DMS 273 (cell line): Measurements from ENCODE around the gene ARHGAP40.

Experiments used
- DNase-seq: peaks from one replicate; lab custom pipeline; 2025; ENCODE audit not compliant: unreplicated experiment; lab: John Stamatoyannopoulos, UW

ARHGAP40 gene

GRCh38 chr20:38649275-38649891 is 47.8 kb downstream of the ARHGAP40 start:
- peak; percentile 60 for DNase-seq

GRCh38 chr20:38650010-38650409 is 48.4 kb downstream of the ARHGAP40 start:
- DNase-seq: no peak

GRCh38 chr20:38651154-38651553 is 49.5 kb downstream of the ARHGAP40 start:
- no peak for DNase-seq

GRCh38 chr20:38651562-38651961 is 50.0 kb downstream of the ARHGAP40 start:
- no peak for DNase-seq

- no peak for DNase-seq
Measured at GRCh38 chr20:38652995-38653394, 51.4 kb downstream of the ARHGAP40 start.

- DNase-seq: no peak
Measured at GRCh38 chr20:38657390-38657789, 55.8 kb downstream of the ARHGAP40 start.

- peak; percentile 35 for DNase-seq
Measured at GRCh38 chr20:38658879-38659596, 57.4 kb downstream of the ARHGAP40 start.

GRCh38 chr20:38659597-38659880 is 57.9 kb downstream of the ARHGAP40 start:
- DNase-seq: no peak

GRCh38 chr20:38660429-38660828 is 58.8 kb downstream of the ARHGAP40 start:
- no peak for DNase-seq

GRCh38 chr20:38663660-38664059 is 62.1 kb downstream of the ARHGAP40 start:
- no peak for DNase-seq

- no peak for DNase-seq
Measured at GRCh38 chr20:38664284-38664683, 62.7 kb downstream of the ARHGAP40 start.

GRCh38 chr20:38665094-38665493 is 63.5 kb downstream of the ARHGAP40 start:
- DNase-seq: no peak

- no peak for DNase-seq
Measured at GRCh38 chr20:38665506-38666285, 64.1 kb downstream of the ARHGAP40 start.

GRCh38 chr20:38667417-38667956 is 65.9 kb downstream of the ARHGAP40 start:
- DNase-seq: no peak

GRCh38 chr20:38669688-38670087 is 68.1 kb downstream of the ARHGAP40 start:
- DNase-seq: no peak

- DNase-seq: no peak
Measured at GRCh38 chr20:38670786-38671185, 69.2 kb downstream of the ARHGAP40 start.

- DNase-seq: no peak
Measured at GRCh38 chr20:38671186-38671585, 69.6 kb downstream of the ARHGAP40 start.

GRCh38 chr20:38671701-38672292 is 70.2 kb downstream of the ARHGAP40 start:
- DNase-seq: no peak

GRCh38 chr20:38672504-38672903 is 70.9 kb downstream of the ARHGAP40 start:
- DNase-seq: no peak

GRCh38 chr20:38673261-38673660 is 71.7 kb downstream of the ARHGAP40 start:
- DNase-seq: no peak

GRCh38 chr20:38673725-38674091 is 72.1 kb downstream of the ARHGAP40 start:
- DNase-seq: peak; percentile 36
